SK-N-SH treated with all-trans-retinoic acid at 6 μM for 48 hours (cell line): ENCODE measurements around the gene UBR3.

Experiments
- PPARA ChIP-seq: fragments of 250-450 bp; sonication (Bioruptor Pico); IDR thresholded peaks from 2 replicates; pipeline ENCODE4 v1.5.0; 2020; ENCODE audit warnings: mild to moderate bottlenecking, borderline replicate concordance
- RARB ChIP-seq: fragments of 250-450 bp; sonication (Bioruptor Pico); IDR thresholded peaks from 2 replicates; pipeline ENCODE4 v1.8.0; 2021; ENCODE audit warnings: mild to moderate bottlenecking, moderate library complexity
- ZC3H10 ChIP-seq: fragments of 250-450 bp; sonication (Bioruptor Pico); IDR thresholded peaks from 2 replicates; pipeline ENCODE4 v1.5.1; 2021; ENCODE audit warnings: mild to moderate bottlenecking, moderate library complexity
- TF ChIP-seq, protein P1 (sequence below): fragments of 250-450 bp; sonication (Bioruptor Pico); IDR thresholded peaks from 2 replicates; pipeline ENCODE4 v1.5.1; 2020; ENCODE audit warnings: low read depth, mild to moderate bottlenecking, moderate library complexity

DNA sequence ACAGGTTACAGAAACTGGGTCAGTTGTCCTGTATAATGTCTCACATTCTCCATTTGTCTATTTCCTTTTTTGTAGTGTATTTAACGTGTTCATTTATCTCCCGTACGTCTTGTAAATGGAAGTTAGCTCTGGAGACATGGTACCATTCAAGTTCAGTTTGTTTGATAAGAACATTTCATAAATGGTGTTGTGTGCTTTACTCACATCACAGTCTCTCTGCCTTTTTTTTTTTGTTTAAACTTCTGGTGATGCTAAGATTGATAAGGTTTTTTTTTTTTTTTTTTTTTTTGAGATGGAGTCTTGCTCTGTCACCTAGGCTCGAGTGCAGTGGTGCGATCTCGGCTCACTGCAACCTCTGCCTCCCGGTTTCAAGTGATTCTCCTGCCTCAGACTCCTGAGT lies 41.7 kb downstream of the UBR3 start:
- TF ChIP-seq PPARA (CRISPR knock-in tag) = no peak
- TF ChIP-seq ZC3H10 (CRISPR knock-in tag) = no peak
- no peak for TF ChIP-seq RARB (CRISPR knock-in tag)
- TF ChIP-seq, protein P1, sequence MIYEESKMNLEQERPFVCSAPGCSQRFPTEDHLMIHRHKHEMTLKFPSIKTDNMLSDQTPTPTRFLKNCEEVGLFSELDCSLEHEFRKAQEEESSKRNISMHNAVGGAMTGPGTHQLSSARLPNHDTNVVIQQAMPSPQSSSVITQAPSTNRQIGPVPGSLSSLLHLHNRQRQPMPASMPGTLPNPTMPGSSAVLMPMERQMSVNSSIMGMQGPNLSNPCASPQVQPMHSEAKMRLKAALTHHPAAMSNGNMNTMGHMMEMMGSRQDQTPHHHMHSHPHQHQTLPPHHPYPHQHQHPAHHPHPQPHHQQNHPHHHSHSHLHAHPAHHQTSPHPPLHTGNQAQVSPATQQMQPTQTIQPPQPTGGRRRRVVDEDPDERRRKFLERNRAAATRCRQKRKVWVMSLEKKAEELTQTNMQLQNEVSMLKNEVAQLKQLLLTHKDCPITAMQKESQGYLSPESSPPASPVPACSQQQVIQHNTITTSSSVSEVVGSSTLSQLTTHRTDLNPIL (CRISPR knock-in tag) = no peak
